Body of pancreas (tissue), 4 donors: ENCODE data around the gene SPDYE6.

Experiments
- CTCF ChIP-seq, 7 experiments: fragments of 450-650 bp in 4 of 7; fragments of 200-600 bp in 3 of 7; sonication (generic) in 3 of 7; IDR thresholded peaks; one replicate each; pipeline ENCODE4 v1.5.1; 2016 to 2019; ENCODE audit warnings: antibody characterized with exemption in 7 of 7
- POLR2A ChIP-seq, 3 donors: fragments of 450-650 bp; IDR thresholded peaks; one replicate each; pipeline ENCODE4 v1.6.1; 2016; ENCODE audit warnings: antibody characterized with exemption in 3 of 3, mild to moderate bottlenecking in 2 of 3

DNA sequence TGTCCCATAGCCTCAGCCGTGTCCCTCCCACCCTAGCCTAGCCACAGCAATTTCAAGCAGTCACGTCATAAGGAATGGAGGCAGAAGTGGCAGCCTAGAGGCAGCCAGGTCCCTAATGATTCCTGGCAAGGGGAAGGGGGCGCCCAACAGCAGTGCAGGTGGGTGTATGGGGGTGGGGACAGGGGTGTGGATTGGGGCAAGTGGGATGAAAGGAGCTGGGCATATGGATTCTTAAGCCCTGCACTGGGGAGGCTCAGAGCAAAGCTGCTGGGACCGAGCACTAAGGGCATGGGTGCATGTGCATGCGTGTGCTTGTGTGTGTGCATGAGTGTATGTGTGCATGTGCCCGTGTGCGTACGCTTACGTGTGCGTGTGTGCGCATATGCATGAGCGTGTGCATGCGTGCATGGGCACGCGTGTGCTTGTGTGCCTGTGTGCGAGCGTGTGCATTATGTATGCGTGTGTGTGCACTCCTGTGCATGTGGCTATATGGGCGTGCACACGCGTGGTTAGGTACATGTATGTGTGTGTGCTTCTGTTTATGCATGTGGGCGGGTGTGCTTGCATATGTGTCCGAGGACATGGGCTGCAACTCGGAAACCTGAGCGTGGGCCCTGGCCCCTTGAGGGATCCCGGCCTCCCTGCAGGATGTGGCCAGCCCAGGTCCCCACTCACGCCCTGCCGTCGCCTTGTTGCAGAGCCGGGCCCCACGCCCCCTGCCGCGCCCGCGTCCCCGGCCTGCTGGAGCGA lies 35.5 kb downstream of the SPDYE6 start:
- TF ChIP-seq CTCF (IDR thresholded peaks at IDR 0.05) (no peak), POLR2A (IDR thresholded peaks at IDR 0.05) (no peak)
